Central memory CD8-positive, alpha-beta T cell (primary cell): ENCODE data around the gene SMIM24.
"Not testable (repeated sequence)": the region's sequence is repeated elsewhere in the genome, so short reads cannot be mapped to it uniquely, and the experiment has no call there.

Experiments used
- ATAC-seq: fragments of 150-1000 bp; cut with Tn5 transposase; replicated peaks from 2 replicates; pipeline ENCODE4 v1.10.0; 2022; ENCODE audit warnings: mild to moderate bottlenecking, moderate FRiP score, moderate number of reproducible peaks; ENCODE audit not compliant: poor library complexity, severe bottlenecking; ENCODE audit errors: extremely low read depth
- DNase-seq, 2 donors: peaks; one replicate each; pipeline ENCODE4 v3.0.0; 2021; ENCODE audit warnings: low spot score in 2 of 2
- H3K27ac Mint-ChIP-seq: one replicate; pipeline ENCODE4 v1.8.0; 2022; ENCODE audit warnings: low read depth, mild to moderate bottlenecking, moderate library complexity, mixed read lengths
- H3K27me3 Mint-ChIP-seq: one replicate; pipeline ENCODE4 v1.8.0; 2022; ENCODE audit warnings: mixed read lengths
- H3K36me3 Mint-ChIP-seq: one replicate; pipeline ENCODE4 v1.8.0; 2022; ENCODE audit warnings: mild to moderate bottlenecking, moderate library complexity, mixed read lengths; ENCODE audit not compliant: insufficient read depth
- H3K4me1 Mint-ChIP-seq: one replicate; pipeline ENCODE4 v1.8.0; 2022; ENCODE audit warnings: mixed read lengths
- H3K4me3 Mint-ChIP-seq: one replicate; pipeline ENCODE4 v1.8.0; 2022; ENCODE audit warnings: mild to moderate bottlenecking, moderate library complexity, mixed read lengths
- H3K9me3 Mint-ChIP-seq: one replicate; pipeline ENCODE4 v1.8.0; 2022; ENCODE audit warnings: mixed read lengths

The SMIM24 gene

DNA sequence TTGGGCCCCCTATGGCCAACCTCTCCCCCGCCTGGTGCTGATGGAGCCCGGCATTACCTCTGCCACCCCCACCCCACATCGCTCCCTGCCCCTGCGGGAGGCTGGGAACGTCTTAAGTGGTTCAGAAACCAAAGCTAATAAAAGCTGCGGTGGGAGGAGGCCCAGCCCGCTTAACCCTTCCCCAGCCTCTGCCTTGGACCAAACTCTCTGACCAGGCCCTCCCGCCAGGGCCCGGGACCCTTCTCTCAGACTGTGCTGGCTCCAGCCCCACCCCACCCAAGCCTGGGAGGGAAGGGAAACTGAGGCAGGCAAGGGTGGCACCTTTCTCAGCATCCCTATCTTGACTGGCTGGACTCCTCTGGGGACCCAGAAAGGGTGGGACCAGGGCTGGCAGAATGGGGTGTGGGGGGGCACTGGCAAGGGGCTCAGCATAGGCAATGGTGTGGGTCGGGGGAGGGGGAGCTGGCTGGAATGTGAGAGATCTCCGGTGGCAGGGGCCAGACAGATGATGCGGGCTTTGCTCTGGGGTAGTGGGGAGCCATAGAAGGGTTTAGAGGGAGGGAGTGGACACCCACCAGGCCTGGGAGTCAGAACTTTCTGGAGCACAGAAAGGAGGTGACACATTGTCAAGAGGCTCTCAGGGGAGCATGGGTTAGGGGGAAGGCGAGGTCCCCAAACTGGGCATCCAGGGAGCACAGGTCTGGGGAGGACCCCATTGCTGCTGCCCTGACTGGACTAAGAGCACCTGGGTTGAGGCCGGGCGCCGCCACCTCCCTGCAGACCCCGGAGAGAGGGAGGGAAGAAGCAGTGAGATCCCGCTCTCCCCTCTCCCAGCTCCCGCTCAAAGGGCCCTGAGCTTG, 21.9 kb downstream of the SMIM24 start:
- Mint-ChIP-seq H3K4me3 (no peak overlapping the region), H3K27me3 (no peaks in the 10 kb centered on the region), H3K4me1 (no peaks in the 10 kb centered on the region), H3K36me3 (peaks cover 7% of the 10 kb centered on the region), H3K9me3 (no peaks in the 10 kb centered on the region), H3K27ac (no peak overlapping the region)
- ATAC-seq (no peak), DNase-seq (no peak)

DNA sequence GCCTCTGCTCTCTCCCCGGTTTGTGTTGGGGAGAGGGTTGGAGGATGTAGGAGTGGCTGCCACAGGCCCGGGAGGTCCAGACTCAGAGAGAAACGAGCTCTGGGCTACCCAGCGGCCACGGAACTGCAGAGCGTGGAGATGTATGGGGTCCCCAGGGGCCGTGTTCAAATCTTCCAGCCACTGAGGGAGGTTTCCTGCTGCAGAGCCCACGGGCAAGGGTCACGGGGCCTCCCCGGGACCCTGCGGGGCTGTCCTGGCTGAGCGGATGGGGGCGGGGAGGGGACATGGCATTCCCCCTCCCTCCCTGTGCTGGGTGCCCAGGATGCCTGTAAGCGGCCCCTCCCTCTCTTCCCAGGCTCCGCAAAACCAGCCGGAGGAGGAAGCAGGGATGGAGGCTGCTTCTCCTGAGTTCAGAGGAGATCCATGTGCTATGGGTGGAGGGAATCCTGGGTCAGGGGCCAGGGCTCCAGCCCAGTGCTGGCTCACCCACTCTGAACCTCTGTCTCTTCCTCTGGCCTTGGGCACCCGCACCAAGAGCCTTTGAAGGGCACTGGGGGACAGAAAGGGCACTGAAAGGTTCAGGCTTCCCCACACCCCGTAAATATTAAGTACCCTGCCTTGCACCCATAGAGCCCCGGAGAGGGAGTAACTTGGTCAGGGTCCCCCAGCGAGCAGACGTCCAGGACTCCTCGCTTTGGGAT, 22.6 kb downstream of the SMIM24 start:
- ATAC-seq (no peak), DNase-seq (no peak)
- Mint-ChIP-seq H3K27me3 (no peaks in the 10 kb centered on the region), H3K36me3 (peaks cover 7% of the 10 kb centered on the region), H3K9me3 (no peaks in the 10 kb centered on the region), H3K4me1 (no peaks in the 10 kb centered on the region), H3K4me3 (no peak overlapping the region), H3K27ac (no peak overlapping the region)

DNA sequence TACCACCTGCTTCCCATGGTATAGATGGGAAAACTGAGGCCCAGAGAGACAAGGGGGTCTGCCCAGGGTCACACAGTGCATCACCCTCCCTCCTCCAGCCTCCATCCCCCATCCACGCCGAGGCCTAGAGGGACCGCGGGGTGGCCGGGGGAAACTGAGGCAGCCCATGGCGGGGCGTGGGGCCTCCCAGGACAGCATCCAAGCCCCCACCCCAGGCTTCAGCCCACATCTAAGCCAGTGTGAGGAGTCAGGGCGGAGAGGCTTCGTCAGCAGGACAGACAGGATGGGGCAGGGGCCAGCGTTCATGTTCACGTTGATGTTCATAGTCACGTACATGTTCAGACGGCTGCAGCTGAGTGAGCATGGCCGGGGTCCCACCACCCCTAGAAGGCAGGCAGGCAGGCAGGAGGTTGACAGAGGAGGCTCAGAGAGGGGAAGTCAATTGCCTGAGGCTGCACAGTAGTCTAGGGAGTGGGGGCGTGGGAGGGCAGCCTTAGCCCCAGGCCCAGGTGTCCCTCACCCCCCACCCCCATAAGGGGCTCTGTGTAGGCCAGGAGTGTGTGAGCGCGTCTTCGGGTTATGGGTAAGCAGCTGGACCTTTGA, 23.3 kb downstream of the SMIM24 start:
- Mint-ChIP-seq H3K36me3 (peaks cover 9% of the 10 kb centered on the region), H3K4me3 (no peak overlapping the region), H3K4me1 (no peaks in the 10 kb centered on the region), H3K27ac (no peak overlapping the region), H3K9me3 (no peaks in the 10 kb centered on the region), H3K27me3 (no peaks in the 10 kb centered on the region)
- ATAC-seq (no peak), DNase-seq (no peak)

DNA sequence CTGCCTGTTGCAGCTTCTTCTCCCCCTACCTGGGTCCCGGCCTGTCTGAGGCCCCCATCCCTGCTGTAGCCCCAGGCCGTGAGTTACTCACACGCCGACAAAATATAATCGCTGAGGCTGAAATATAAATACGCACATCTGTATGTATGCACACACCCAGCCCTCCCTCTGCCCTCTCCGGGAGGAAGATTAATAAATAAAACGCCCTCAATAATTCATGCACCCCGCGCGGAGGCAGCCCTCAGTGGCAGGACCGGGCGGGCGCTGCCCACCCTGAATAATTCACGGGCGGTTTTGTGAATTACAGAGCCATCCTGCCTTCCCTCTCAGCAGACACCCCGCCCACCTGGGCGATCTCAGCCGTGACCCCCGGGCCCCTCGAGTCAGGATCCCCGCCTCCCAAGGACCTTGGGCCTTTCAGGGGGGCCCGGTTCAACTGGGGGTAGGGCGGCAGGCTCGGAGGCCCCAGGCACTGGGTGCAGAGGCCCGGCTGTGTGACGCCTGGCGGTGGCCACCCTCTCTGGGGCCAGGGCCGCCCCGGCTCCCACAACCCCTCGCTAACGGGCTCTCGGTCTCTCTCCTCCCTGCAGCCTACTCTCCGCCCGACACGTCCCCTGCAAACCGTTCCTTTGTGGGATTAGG, 24.2 kb downstream of the SMIM24 start:
- Mint-ChIP-seq H3K4me1 (no peaks in the 10 kb centered on the region), H3K27ac (no peak overlapping the region), H3K9me3 (no peaks in the 10 kb centered on the region), H3K36me3 (peaks cover 9% of the 10 kb centered on the region), H3K27me3 (no peaks in the 10 kb centered on the region), H3K4me3 (no peak overlapping the region)
- ATAC-seq (no peak), DNase-seq (no peak)

DNA sequence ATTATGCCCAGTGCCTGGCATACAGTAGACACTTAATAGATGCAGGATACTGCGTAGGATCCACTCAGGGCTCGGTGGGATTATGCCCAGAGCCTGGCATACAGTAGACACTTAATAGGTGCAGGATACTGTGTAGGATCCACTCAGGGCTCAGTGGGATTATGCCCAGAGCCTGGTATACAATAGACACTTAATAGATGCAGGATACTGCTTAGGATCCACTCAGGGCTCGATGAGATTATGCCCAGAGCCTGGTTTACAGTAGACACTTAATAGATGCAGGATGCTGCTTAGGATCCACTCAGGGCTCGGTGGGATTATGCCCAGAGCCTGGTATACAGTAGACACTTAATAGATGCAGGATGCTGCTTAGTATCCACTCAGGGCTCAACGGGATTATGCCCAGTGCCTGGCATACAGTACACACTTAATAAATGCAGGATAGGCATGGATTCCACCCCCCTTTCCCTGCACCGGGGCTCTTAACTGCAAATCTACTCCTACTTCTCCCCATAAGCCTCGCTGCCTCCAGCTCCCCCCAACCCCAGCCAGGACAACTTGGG, 24.9 kb downstream of the SMIM24 start:
- no peak overlapping the region for H3K4me3 Mint-ChIP-seq
- H3K27me3 Mint-ChIP-seq = no peaks in the 10 kb centered on the region
- peaks cover 9% of the 10 kb centered on the region for H3K36me3 Mint-ChIP-seq
- DNase-seq (no peak), ATAC-seq (no peak)
- no peaks in the 10 kb centered on the region for H3K9me3 Mint-ChIP-seq
- H3K27ac Mint-ChIP-seq = no peak overlapping the region
- no peaks in the 10 kb centered on the region for H3K4me1 Mint-ChIP-seq

DNA sequence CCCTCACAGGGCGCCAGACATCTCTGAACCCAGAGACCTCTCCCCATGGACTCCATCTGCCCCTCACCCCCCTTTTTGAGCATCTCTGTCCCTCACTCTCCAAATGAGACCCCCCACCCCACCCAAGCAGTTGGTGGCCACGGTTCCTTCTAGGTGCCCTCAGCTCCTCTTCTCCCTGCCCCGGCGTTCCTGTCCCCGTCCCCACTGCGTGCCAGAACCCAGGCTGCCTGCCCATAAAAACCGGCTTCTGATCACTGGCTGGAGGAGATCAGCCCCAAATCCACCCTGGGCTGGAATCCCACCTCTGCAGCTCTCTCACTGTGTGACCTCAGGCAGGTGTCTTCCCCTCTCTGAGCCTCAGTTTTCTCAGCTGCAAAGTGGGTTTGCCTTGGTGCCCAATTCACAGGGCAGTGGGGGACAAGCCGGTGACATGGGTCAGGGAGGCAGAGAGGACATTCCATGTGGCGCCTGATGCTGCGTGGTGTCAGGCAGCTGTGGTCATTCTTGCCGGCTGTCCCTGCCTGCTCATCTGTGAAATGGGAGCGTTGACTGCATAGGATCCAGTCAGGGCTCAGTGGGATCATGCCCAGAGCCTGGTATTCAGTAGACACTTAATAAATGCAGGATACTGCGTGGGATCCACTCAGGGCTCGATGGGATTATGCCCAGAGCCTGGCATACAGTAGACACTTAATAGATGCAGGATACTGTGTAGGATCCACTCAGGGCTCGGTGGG, 25.5 kb downstream of the SMIM24 start:
- Mint-ChIP-seq H3K27me3 (no peaks in the 10 kb centered on the region), H3K4me1 (no peaks in the 10 kb centered on the region), H3K9me3 (no peaks in the 10 kb centered on the region), H3K4me3 (no peak overlapping the region), H3K27ac (no peak overlapping the region), H3K36me3 (peaks cover 10% of the 10 kb centered on the region)
- no peak for DNase-seq
- ATAC-seq = no peak

DNA sequence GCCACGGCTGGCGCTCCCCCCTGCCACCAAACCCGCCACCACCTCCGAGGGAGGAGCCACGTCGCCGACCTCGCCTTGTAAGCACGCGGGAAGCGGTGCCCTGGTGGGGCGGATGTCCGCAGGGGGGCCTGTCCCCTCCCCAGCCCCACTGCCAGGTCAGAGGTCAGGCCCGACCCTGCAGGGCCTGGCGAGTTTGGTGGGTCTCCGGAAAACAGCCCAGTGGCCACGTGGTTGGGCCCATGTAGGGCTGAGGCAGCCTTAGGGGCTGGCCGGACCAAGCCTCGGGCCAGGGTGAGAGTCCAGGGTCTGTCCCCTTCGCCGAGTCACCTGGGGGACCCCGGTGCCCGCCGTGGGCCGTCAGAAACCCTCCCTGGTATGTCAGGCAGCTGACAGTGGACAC, 26.5 kb downstream of the SMIM24 start:
- Mint-ChIP-seq H3K27ac (no peak overlapping the region), H3K9me3 (no peaks in the 10 kb centered on the region)

DNA sequence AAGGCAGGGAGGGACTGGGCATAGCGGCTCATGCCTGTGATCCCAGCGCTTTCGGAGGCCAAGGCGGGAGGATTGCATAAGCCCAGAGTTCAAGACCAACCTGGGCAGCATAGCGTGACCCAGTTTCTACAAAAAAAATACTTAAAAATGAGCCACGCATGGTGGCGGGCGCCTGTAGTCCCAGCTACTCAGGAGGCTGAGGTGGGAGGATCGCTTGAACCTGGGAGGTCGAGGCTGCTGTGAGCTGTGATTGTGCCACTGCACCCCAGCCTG, 27.4 kb downstream of the SMIM24 start:
- not testable (repeated sequence) for H3K36me3 Mint-ChIP-seq, ATAC-seq, H3K27me3 Mint-ChIP-seq, H3K4me1 Mint-ChIP-seq, H3K9me3 Mint-ChIP-seq, H3K4me3 Mint-ChIP-seq, H3K27ac Mint-ChIP-seq, DNase-seq

More for the DNA sequence above, 26.5 kb downstream of the SMIM24 start:
- Mint-ChIP-seq H3K4me3 (no peak overlapping the region), H3K27me3 (no peaks in the 10 kb centered on the region), H3K4me1 (no peaks in the 10 kb centered on the region), H3K36me3 (peaks cover 11% of the 10 kb centered on the region)
- ATAC-seq (no peak), DNase-seq (no peak)

DNA sequence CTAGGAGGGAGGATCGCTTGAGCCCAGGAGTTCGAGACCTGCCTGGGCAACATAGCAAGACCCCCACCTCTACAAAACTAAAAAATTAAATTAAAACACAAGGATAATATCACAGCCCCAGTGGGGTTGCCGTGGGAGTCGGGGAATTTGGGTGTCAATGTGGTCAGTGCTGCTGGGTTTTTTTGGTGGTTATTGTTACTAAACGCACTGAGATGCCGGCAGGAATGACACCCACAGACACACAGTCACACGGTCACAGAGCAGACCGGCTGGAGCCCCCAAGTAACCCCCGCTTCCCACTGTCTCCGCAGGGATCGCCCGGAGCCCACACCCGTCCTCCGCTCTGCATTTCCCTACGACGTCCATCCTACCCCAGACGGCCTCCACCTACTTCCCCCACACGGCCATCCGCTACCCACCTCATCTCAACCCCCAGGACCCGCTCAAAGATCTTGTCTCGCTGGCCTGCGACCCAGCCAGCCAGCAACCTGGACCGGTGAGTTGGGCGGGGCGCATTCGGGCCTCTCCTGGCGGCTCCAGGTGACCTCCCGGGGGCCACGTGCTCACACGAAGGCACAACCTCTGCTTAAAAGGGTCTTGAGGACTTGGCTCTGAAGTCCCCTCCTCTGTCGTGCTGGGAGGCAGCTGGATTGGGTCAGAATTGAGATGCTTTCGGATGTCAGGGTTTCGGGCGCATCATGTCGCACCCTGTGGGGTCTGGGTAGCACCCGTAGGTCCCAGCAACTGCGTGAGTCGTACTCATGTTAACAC, 28.0 kb downstream of the SMIM24 start:
- DNase-seq = no peak

DNA sequence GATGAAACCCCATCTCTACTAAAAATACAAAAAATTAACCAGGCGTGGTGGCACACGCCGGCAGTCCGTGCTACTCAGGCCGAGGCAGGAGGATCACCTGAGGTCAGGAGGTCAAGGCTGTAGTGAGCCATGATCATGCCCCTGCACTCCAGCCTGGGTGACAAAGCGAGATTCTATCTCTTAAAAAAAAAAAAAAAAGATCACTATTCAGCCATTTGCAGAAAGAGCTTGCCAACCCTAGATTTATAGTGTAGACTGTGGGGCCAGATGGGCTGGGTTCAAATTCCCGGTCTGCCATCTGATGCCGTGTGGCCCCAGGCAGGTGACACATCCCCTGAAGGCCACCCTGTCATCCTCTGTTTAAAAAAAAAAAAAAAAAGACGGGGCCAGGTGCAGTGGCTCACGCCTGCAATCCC, 28.9 kb downstream of the SMIM24 start:
- DNase-seq = no peak
- Mint-ChIP-seq H3K4me3 (no peak overlapping the region), H3K9me3 (no peaks in the 10 kb centered on the region), H3K27ac (no peak overlapping the region), H3K4me1 (no peaks in the 10 kb centered on the region), H3K36me3 (peaks cover 9% of the 10 kb centered on the region), H3K27me3 (no peaks in the 10 kb centered on the region)
- ATAC-seq = no peak

More for the DNA sequence above, 28.0 kb downstream of the SMIM24 start:
- Mint-ChIP-seq H3K4me1 (no peaks in the 10 kb centered on the region), H3K4me3 (no peak overlapping the region), H3K9me3 (no peaks in the 10 kb centered on the region), H3K36me3 (peaks cover 9% of the 10 kb centered on the region), H3K27me3 (no peaks in the 10 kb centered on the region), H3K27ac (no peak overlapping the region)
- ATAC-seq = no peak

DNA sequence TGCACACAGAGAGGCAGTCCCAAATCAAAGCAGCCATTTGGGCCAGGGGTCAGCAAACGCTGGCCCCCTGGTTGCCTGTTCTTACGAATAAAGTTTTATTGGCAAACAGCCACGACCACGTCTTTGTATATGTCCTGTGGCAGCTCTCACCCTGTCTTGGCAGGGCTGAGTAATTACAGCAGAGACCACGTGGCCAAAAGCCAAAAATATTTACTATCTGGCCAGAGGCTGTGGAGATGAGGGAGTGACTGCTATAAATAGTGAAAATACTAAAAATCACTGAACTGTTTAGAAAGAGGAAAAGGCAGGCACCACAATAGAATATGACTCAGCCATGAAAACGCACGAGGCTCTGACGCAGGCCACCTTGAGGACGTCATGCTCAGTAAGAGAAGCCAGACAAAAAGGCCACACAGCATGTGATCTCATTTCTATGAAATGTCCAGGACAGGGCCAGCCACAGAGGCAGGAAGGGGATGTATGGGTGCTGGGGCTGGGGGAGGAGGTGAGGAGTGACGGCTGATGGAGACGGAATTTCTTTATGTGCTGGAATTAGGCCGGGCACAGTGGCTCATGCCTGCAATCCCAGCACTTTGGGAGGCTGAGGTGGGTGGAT, 29.4 kb downstream of the SMIM24 start:
- Mint-ChIP-seq H3K9me3 (no peaks in the 10 kb centered on the region), H3K4me1 (no peaks in the 10 kb centered on the region), H3K36me3 (peaks cover 9% of the 10 kb centered on the region), H3K4me3 (no peak overlapping the region), H3K27me3 (no peaks in the 10 kb centered on the region), H3K27ac (no peak overlapping the region)
- DNase-seq = no peak
- no peak for ATAC-seq
